ENCODE data around the gene SARM1. TPM values are rescaled to one million over a fixed set of nuclear protein-coding genes. Genes with fewer than 3 reads are reported as not detected.

Gene SARM1
- total RNA-seq, 1 experiment from 2014 or later, result 5.0 TPM

GRCh38 chr17:28364665-28365363 lies 6.7 kb upstream of the SARM1 start, which contains the start of gene SEBOX:
SEBOX (minus strand) TSS chr17:28365199; CDS start chr17:28365151, 48 bp downstream.
- in situ Hi-C loops (cut with HindIII; ENCODE audit: low pct_unique_long_range_greater_than_20kb, low sequenced_read_pairs), result no loop called here
- DNase-seq (ENCODE audit: low read depth), result no peak

GRCh38 chr17:28365487-28365886 lies 6.0 kb upstream of the SARM1 start:
- DNase-seq (ENCODE audit: low read depth), result no peak
- in situ Hi-C loops (cut with HindIII; ENCODE audit: low pct_unique_long_range_greater_than_20kb, low sequenced_read_pairs), result no loop called here

- DNase-seq (ENCODE audit: low read depth), result no peak
Observed at GRCh38 chr17:28366605-28367004, 4.9 kb upstream of the SARM1 start.

GRCh38 chr17:28367641-28368305 lies 3.7 kb upstream of the SARM1 start:
- no peak for DNase-seq (ENCODE audit: low read depth)
- in situ Hi-C loops (cut with HindIII; ENCODE audit: low pct_unique_long_range_greater_than_20kb, low sequenced_read_pairs), result no loop called here

More at GRCh38 chr17:28366605-28367004, 4.9 kb upstream of the SARM1 start:
- in situ Hi-C loops (cut with HindIII; ENCODE audit: low pct_unique_long_range_greater_than_20kb, low sequenced_read_pairs), result no loop called here

- no peak for DNase-seq (ENCODE audit: low read depth)
- in situ Hi-C loops (cut with HindIII; ENCODE audit: low pct_unique_long_range_greater_than_20kb, low sequenced_read_pairs), result no loop called here
Observed at GRCh38 chr17:28368306-28368831, 3.1 kb upstream of the SARM1 start.

GRCh38 chr17:28368915-28369683 lies 2.4 kb upstream of the SARM1 start:
- no peak for DNase-seq (ENCODE audit: low read depth)
- in situ Hi-C loops (cut with HindIII; ENCODE audit: low pct_unique_long_range_greater_than_20kb, low sequenced_read_pairs), result no loop called here

- DNase-seq (ENCODE audit: low read depth), result no peak
- in situ Hi-C loops (cut with HindIII; ENCODE audit: low pct_unique_long_range_greater_than_20kb, low sequenced_read_pairs), result no loop called here
Observed at GRCh38 chr17:28369684-28370034, 1.8 kb upstream of the SARM1 start.

GRCh38 chr17:28370035-28370743 lies 1.3 kb upstream of the SARM1 start, which contains the start of gene VTN:
VTN (minus strand) TSS chr17:28370307; CDS start chr17:28370203, 104 bp downstream.
- peak; percentile 64 for DNase-seq (ENCODE audit: low read depth)
- in situ Hi-C loops (cut with HindIII; ENCODE audit: low pct_unique_long_range_greater_than_20kb, low sequenced_read_pairs), result no loop called here

GRCh38 chr17:28370744-28371103 lies 770 bp upstream of the SARM1 start:
- in situ Hi-C loops (cut with HindIII; ENCODE audit: low pct_unique_long_range_greater_than_20kb, low sequenced_read_pairs), result no loop called here
- DNase-seq (ENCODE audit: low read depth), result no peak

GRCh38 chr17:28372203-28372944 lies 880 bp downstream of the SARM1 start:
- DNase-seq (ENCODE audit: low read depth), result no peak
- in situ Hi-C loops (cut with HindIII; ENCODE audit: low pct_unique_long_range_greater_than_20kb, low sequenced_read_pairs), result no loop called here

GRCh38 chr17:28372945-28373274 lies 1.4 kb downstream of the SARM1 start:
- no peak for DNase-seq (ENCODE audit: low read depth)
- in situ Hi-C loops (cut with HindIII; ENCODE audit: low pct_unique_long_range_greater_than_20kb, low sequenced_read_pairs), result no loop called here

- DNase-seq (ENCODE audit: low read depth), result no peak
- in situ Hi-C loops (cut with HindIII; ENCODE audit: low pct_unique_long_range_greater_than_20kb, low sequenced_read_pairs), result no loop called here
Observed at GRCh38 chr17:28379814-28380801, 8.6 kb downstream of the SARM1 start.

GRCh38 chr17:28381141-28381825 lies 9.8 kb downstream of the SARM1 start:
- in situ Hi-C loops (cut with HindIII; ENCODE audit: low pct_unique_long_range_greater_than_20kb, low sequenced_read_pairs), result no loop called here
- no peak for DNase-seq (ENCODE audit: low read depth)

- DNase-seq (ENCODE audit: low read depth), result peak; percentile 80
- in situ Hi-C loops (cut with HindIII; ENCODE audit: low pct_unique_long_range_greater_than_20kb, low sequenced_read_pairs), result no loop called here
Observed at GRCh38 chr17:28384281-28385036, 13.0 kb downstream of the SARM1 start.

GRCh38 chr17:28385037-28385400 lies 13.5 kb downstream of the SARM1 start:
- DNase-seq (ENCODE audit: low read depth), result no peak
- in situ Hi-C loops (cut with HindIII; ENCODE audit: low pct_unique_long_range_greater_than_20kb, low sequenced_read_pairs), result no loop called here

GRCh38 chr17:28385406-28385805 lies 13.9 kb downstream of the SARM1 start:
- DNase-seq (ENCODE audit: low read depth), result no peak
- in situ Hi-C loops (cut with HindIII; ENCODE audit: low pct_unique_long_range_greater_than_20kb, low sequenced_read_pairs), result no loop called here
